HUES6 (cell line): ENCODE results near the gene SPAG6.
A peak's percentile ranks its signal among the peaks of the same experiment; 100 is the strongest.

Source experiments
- H3K27ac ChIP-seq: 2 replicates; pipeline ENCODE4 v1.7.0; 2013; ENCODE audit warnings: low read depth, mild to moderate bottlenecking, low read length, inconsistent platforms
- H3K27me3 ChIP-seq: 2 replicates; pipeline ENCODE4 v1.6.1; 2013; ENCODE audit warnings: low read length; ENCODE audit not compliant: control insufficient read depth, insufficient read depth
- H3K36me3 ChIP-seq: 2 replicates; pipeline ENCODE4 v1.6.1; 2013; ENCODE audit warnings: low read length; ENCODE audit not compliant: control insufficient read depth, insufficient read depth
- H3K4me1 ChIP-seq: 2 replicates; pipeline ENCODE4 v1.6.1; 2013; ENCODE audit warnings: low read length; ENCODE audit not compliant: control insufficient read depth, insufficient read depth
- H3K4me3 ChIP-seq: 2 replicates; pipeline ENCODE4 v1.5.1; 2013; ENCODE audit warnings: low read depth, low read length
- H3K9ac ChIP-seq: one replicate; pipeline ENCODE4 v1.6.1; 2013; ENCODE audit warnings: mild to moderate bottlenecking, low read length
- H3K9me3 ChIP-seq: 2 replicates; pipeline ENCODE4 v1.6.1; 2013; ENCODE audit warnings: low read depth, low read length; ENCODE audit not compliant: control insufficient read depth, insufficient read depth

SPAG6 gene

GRCh38 chr10:22334414-22335172, 10.7 kb upstream of the SPAG6 start:
- H3K27ac ChIP-seq: no peak overlapping the region
- peak overlapping the region; percentile 54 for H3K9ac ChIP-seq
- no peaks in the 10 kb centered on the region for H3K9me3 ChIP-seq
- H3K27me3 ChIP-seq: peaks cover 95% of the 10 kb centered on the region
- H3K36me3 ChIP-seq: no peaks in the 10 kb centered on the region
- peak overlapping the region; percentile 61 for H3K4me3 ChIP-seq
- peaks cover 10% of the 10 kb centered on the region for H3K4me1 ChIP-seq

- H3K27ac ChIP-seq: no peak overlapping the region
- peak overlapping the region; percentile 61 for H3K4me3 ChIP-seq
- H3K9me3 ChIP-seq: no peaks in the 10 kb centered on the region
- H3K36me3 ChIP-seq: no peaks in the 10 kb centered on the region
- H3K27me3 ChIP-seq: peaks cover 96% of the 10 kb centered on the region
- peaks cover 10% of the 10 kb centered on the region for H3K4me1 ChIP-seq
- peak overlapping the region; percentile 54 for H3K9ac ChIP-seq
Observed at GRCh38 chr10:22335173-22335933, 9.9 kb upstream of the SPAG6 start.

- Histone ChIP-seq H3K9me3 (no peaks in the 10 kb centered on the region), H3K27me3 (peaks cover 100% of the 10 kb centered on the region), H3K27ac (no peak overlapping the region), H3K4me3 (no peak overlapping the region), H3K4me1 (peaks cover 16% of the 10 kb centered on the region), H3K36me3 (no peaks in the 10 kb centered on the region), H3K9ac (no peak overlapping the region)
Observed at GRCh38 chr10:22338185-22338900, 7.0 kb upstream of the SPAG6 start.

GRCh38 chr10:22338931-22339330, 6.4 kb upstream of the SPAG6 start:
- H3K9ac ChIP-seq: no peak overlapping the region
- no peak overlapping the region for H3K4me3 ChIP-seq
- peaks cover 16% of the 10 kb centered on the region for H3K4me1 ChIP-seq
- H3K27me3 ChIP-seq: peaks cover 100% of the 10 kb centered on the region
- no peak overlapping the region for H3K27ac ChIP-seq
- H3K9me3 ChIP-seq: no peaks in the 10 kb centered on the region
- H3K36me3 ChIP-seq: no peaks in the 10 kb centered on the region

- Histone ChIP-seq H3K9ac (no peak overlapping the region), H3K36me3 (no peaks in the 10 kb centered on the region), H3K9me3 (no peaks in the 10 kb centered on the region), H3K27me3 (peaks cover 100% of the 10 kb centered on the region), H3K4me1 (peaks cover 19% of the 10 kb centered on the region), H3K27ac (no peak overlapping the region), H3K4me3 (peak overlapping the region; percentile 71)
Observed at GRCh38 chr10:22339761-22340328, 5.5 kb upstream of the SPAG6 start.

GRCh38 chr10:22340329-22341189, 4.7 kb upstream of the SPAG6 start:
- Histone ChIP-seq H3K36me3 (no peaks in the 10 kb centered on the region), H3K4me1 (peaks cover 21% of the 10 kb centered on the region), H3K9ac (peak overlapping the region; percentile 42), H3K4me3 (peak overlapping the region; percentile 71), H3K9me3 (no peaks in the 10 kb centered on the region), H3K27ac (no peak overlapping the region), H3K27me3 (peaks cover 100% of the 10 kb centered on the region)

GRCh38 chr10:22341190-22341925, 3.9 kb upstream of the SPAG6 start:
- Histone ChIP-seq H3K4me3 (peak overlapping the region; percentile 71), H3K9ac (no peak overlapping the region), H3K4me1 (peaks cover 21% of the 10 kb centered on the region), H3K27me3 (peaks cover 100% of the 10 kb centered on the region), H3K27ac (no peak overlapping the region), H3K36me3 (no peaks in the 10 kb centered on the region), H3K9me3 (no peaks in the 10 kb centered on the region)

GRCh38 chr10:22341926-22342196, 3.4 kb upstream of the SPAG6 start:
- H3K36me3 ChIP-seq: no peaks in the 10 kb centered on the region
- peaks cover 16% of the 10 kb centered on the region for H3K4me1 ChIP-seq
- H3K27ac ChIP-seq: no peak overlapping the region
- H3K27me3 ChIP-seq: peaks cover 100% of the 10 kb centered on the region
- no peaks in the 10 kb centered on the region for H3K9me3 ChIP-seq
- no peak overlapping the region for H3K9ac ChIP-seq
- H3K4me3 ChIP-seq: no peak overlapping the region

- H3K9me3 ChIP-seq: no peaks in the 10 kb centered on the region
- H3K9ac ChIP-seq: no peak overlapping the region
- H3K27me3 ChIP-seq: peaks cover 100% of the 10 kb centered on the region
- peaks cover 11% of the 10 kb centered on the region for H3K4me1 ChIP-seq
- no peaks in the 10 kb centered on the region for H3K36me3 ChIP-seq
- H3K27ac ChIP-seq: no peak overlapping the region
- no peak overlapping the region for H3K4me3 ChIP-seq
Observed at GRCh38 chr10:22342421-22342820, 2.9 kb upstream of the SPAG6 start.

GRCh38 chr10:22343731-22344130, 1.6 kb upstream of the SPAG6 start:
- Histone ChIP-seq H3K9ac (no peak overlapping the region), H3K27ac (no peak overlapping the region), H3K4me1 (peaks cover 11% of the 10 kb centered on the region), H3K9me3 (no peaks in the 10 kb centered on the region), H3K4me3 (no peak overlapping the region), H3K36me3 (no peaks in the 10 kb centered on the region), H3K27me3 (peaks cover 100% of the 10 kb centered on the region)
